IMR-90 (cell line): Measurements from ENCODE around the gene CDKN2B-AS1. TPM values are rescaled to one million over a fixed set of nuclear protein-coding genes. Genes with fewer than 3 reads are reported as not detected.

Source experiments
- ATAC-seq: fragments of 200-7000 bp; cut with Tn5 transposase; 2 replicates; pipeline ENCODE4 v1.9.1; 2020; ENCODE audit warnings: low read depth, mild to moderate bottlenecking, moderate library complexity
- BruUV-seq: library from RNA; stranded (reverse); fragments of 400-500 nt; replicated peaks from 2 replicates; lab custom pipeline; 2021; lab: Mats Ljungman, UMichigan
- CTCF ChIA-PET: fragments of 300-600 bp; formaldehyde crosslinking; extraction: SDS; loops from one replicate; lab custom pipeline; 2021; ENCODE audit warnings: antibody characterized with exemption; lab: Yijun Ruan, JAX
- POLR2A ChIA-PET: fragments of 300-600 bp; sonication (Branson Sonifier 250); formaldehyde crosslinking; loops from one replicate; lab custom pipeline; 2022; ENCODE audit warnings: antibody characterized with exemption; ENCODE audit not compliant: unreplicated experiment; lab: Charles Lee
- DNase-seq: peaks from one replicate; pipeline ENCODE4 v3.0.0; 2013
- H2AFZ ChIP-seq: replicated peaks from 2 replicates; pipeline ENCODE3; 2013; ENCODE audit warnings: low read length, mild to moderate bottlenecking; ENCODE audit not compliant: poor library complexity
- H2AK5ac ChIP-seq: 2 replicates; pipeline ENCODE4 v1.6.1; 2013; ENCODE audit warnings: low read depth, low read length, inconsistent platforms
- H2AK9ac ChIP-seq: replicated peaks from 2 replicates; pipeline ENCODE3; 2013; ENCODE audit warnings: mild to moderate bottlenecking, low read depth, low read length, moderate library complexity; ENCODE audit not compliant: poor library complexity
- H2BK120ac ChIP-seq: 2 replicates; pipeline ENCODE4 v1.6.1; 2013; ENCODE audit warnings: low read depth, low read length, inconsistent platforms
- H2BK15ac ChIP-seq: 3 replicates; pipeline ENCODE4 v1.6.1; 2013; ENCODE audit warnings: low read depth, low read length, inconsistent platforms
- H2BK20ac ChIP-seq: 2 replicates; pipeline ENCODE4 v1.6.1; 2013; ENCODE audit warnings: low read depth, mild to moderate bottlenecking, inconsistent platforms, low read length, moderate library complexity
- H2BK5ac ChIP-seq: 2 replicates; pipeline ENCODE4 v1.6.1; 2013; ENCODE audit warnings: mild to moderate bottlenecking, low read depth, low read length, inconsistent platforms; ENCODE audit not compliant: poor library complexity, severe bottlenecking
- H3K14ac ChIP-seq: replicated peaks from 2 replicates; pipeline ENCODE4 v1.6.1; 2013; ENCODE audit warnings: low read depth, low read length, inconsistent platforms
- H3K18ac ChIP-seq: 2 replicates; pipeline ENCODE4 v1.6.1; 2013; ENCODE audit warnings: low read depth, low read length, control low read depth
- H3K23ac ChIP-seq: 2 replicates; pipeline ENCODE4 v1.6.1; 2013; ENCODE audit warnings: low read depth, low read length, inconsistent platforms
- H3K27ac ChIP-seq: 2 replicates; pipeline ENCODE4 v1.5.1; 2013; ENCODE audit warnings: mild to moderate bottlenecking, control low read depth, low read length; ENCODE audit not compliant: insufficient read depth
- H3K27me3 ChIP-seq: 2 replicates; pipeline ENCODE4 v1.6.1; 2013; ENCODE audit warnings: low read length; ENCODE audit not compliant: control insufficient read depth, insufficient read depth
- H3K36me3 ChIP-seq: 2 replicates; pipeline ENCODE4 v1.6.1; 2013; ENCODE audit warnings: low read length, mixed read lengths; ENCODE audit not compliant: control insufficient read depth, insufficient read depth
- H3K4ac ChIP-seq: 2 replicates; pipeline ENCODE4 v1.6.1; 2013; ENCODE audit warnings: low read depth, low read length, inconsistent platforms
- H3K4me1 ChIP-seq: 2 replicates; pipeline ENCODE4 v1.6.1; 2013; ENCODE audit warnings: low read length, mixed read lengths; ENCODE audit not compliant: control insufficient read depth, insufficient read depth
- H3K4me2 ChIP-seq: 2 replicates; pipeline ENCODE4 v1.6.1; 2013; ENCODE audit warnings: low read depth, mild to moderate bottlenecking, control low read depth, low read length, moderate library complexity
- H3K4me3 ChIP-seq: 2 replicates; pipeline ENCODE4 v1.5.1; 2013; ENCODE audit warnings: low read depth, mild to moderate bottlenecking, control low read depth, low read length, moderate library complexity; ENCODE audit not compliant: insufficient read depth
- H3K56ac ChIP-seq: 2 replicates; pipeline ENCODE4 v1.6.1; 2013; ENCODE audit warnings: low read length, inconsistent platforms; ENCODE audit not compliant: insufficient read depth; ENCODE audit errors: extremely low read depth
- H3K79me1 ChIP-seq, 2 experiments: 2 replicates each; pipeline ENCODE4 v1.6.1; 2013; ENCODE audit warnings: low read length in 2 of 2, inconsistent platforms in 1 of 2, low read depth in 1 of 2
- H3K9ac ChIP-seq: 2 replicates; pipeline ENCODE4 v1.6.1; 2013; ENCODE audit warnings: low read depth, low read length, control low read depth
- H3K9me1 ChIP-seq: 2 replicates; pipeline ENCODE4 v1.6.1; 2013; ENCODE audit warnings: low read length, inconsistent platforms; ENCODE audit not compliant: insufficient read depth
- H3K9me3 ChIP-seq: 2 replicates; pipeline ENCODE4 v1.6.1; 2013; ENCODE audit warnings: low read length; ENCODE audit not compliant: control insufficient read depth, insufficient read depth
- H4K20me1 ChIP-seq: 2 replicates; pipeline ENCODE4 v1.6.1; 2013; ENCODE audit warnings: low read length, inconsistent platforms; ENCODE audit not compliant: insufficient read depth
- H4K5ac ChIP-seq: 2 replicates; pipeline ENCODE4 v1.6.1; 2013; ENCODE audit warnings: mild to moderate bottlenecking, low read depth, low read length, control low read depth
- H4K8ac ChIP-seq, 2 experiments: 2 replicates each; pipeline ENCODE4 v1.6.1; 2013; ENCODE audit warnings: low read depth in 2 of 2, low read length in 2 of 2, control low read depth in 1 of 2, inconsistent platforms in 1 of 2
- H4K91ac ChIP-seq: 2 replicates; pipeline ENCODE4 v1.6.1; 2013; ENCODE audit warnings: low read depth, low read length, inconsistent platforms; ENCODE audit not compliant: insufficient read depth
- BHLHE40 ChIP-seq: fragments of 150-350 bp; IDR thresholded peaks from 2 replicates; pipeline ENCODE4 v1.6.1; 2016; ENCODE audit warnings: mild to moderate bottlenecking, low read depth, low read length
- MAFK ChIP-seq: IDR thresholded peaks from 2 replicates; pipeline ENCODE4 v1.6.1; 2012; ENCODE audit warnings: low read depth, low read length, improper control_type of control experiment
- MAZ ChIP-seq: IDR thresholded peaks from 2 replicates; pipeline ENCODE4 v1.6.1; 2012; ENCODE audit warnings: low read depth, mild to moderate bottlenecking, low read length, improper control_type of control experiment, moderate library complexity, borderline replicate concordance
- RCOR1 ChIP-seq: IDR thresholded peaks from 2 replicates; pipeline ENCODE4 v1.6.1; 2012; ENCODE audit warnings: mild to moderate bottlenecking, low read length, improper control_type of control experiment; ENCODE audit not compliant: insufficient replicate concordance
- SMC3 ChIP-seq: fragments of 150-350 bp; IDR thresholded peaks from 2 replicates; pipeline ENCODE4 v1.6.1; 2016; ENCODE audit warnings: low read depth, mild to moderate bottlenecking, antibody characterized with exemption, low read length, moderate library complexity
- dilution Hi-C: fragments of 300-500 bp; cut with HindIII; formaldehyde crosslinking; loops from one replicate; pipeline ENCODE4 v1.14.3; 2018; ENCODE audit warnings: low sequenced_read_pairs; ENCODE audit not compliant: unreplicated experiment
- in situ Hi-C: fragments of 300-500 bp; cut with MboI; formaldehyde crosslinking; loops from 3 replicates; pipeline ENCODE4 v1.14.3; 2019; ENCODE audit warnings: low sequenced_read_pairs, inconsistent platforms, mixed read lengths
- intact Hi-C: fragments of 100-400 bp; cut with micrococcal nuclease; formaldehyde crosslinking; loops from 2 replicates; pipeline ENCODE4 v1.10.0; 2022
- polyA plus RNA-seq, 3 experiments: library from polyadenylated mRNA; depleted of rRNA; stranded (reverse); fragments of >200 nt; gene quantifications; 2 replicates each; pipeline ENCODE4 v1.2.3, GENCODE V29; 2012; ENCODE audit warnings: low replicate concordance in 1 of 3
- total RNA-seq: library from RNA; depleted of rRNA; stranded (reverse); fragments of >200 nt; gene quantifications from 2 replicates; pipeline ENCODE4 v1.2.3, GENCODE V29; 2012

CDKN2B-AS1 gene
- total and polyA plus RNA-seq, 2 of the 4 experiments (the other 2 are of a cell fraction), result 1.0 to 1.1 TPM

- no peak overlapping the region for H2AK5ac ChIP-seq
- no peak overlapping the region for H3K27ac ChIP-seq
- H3K4me2 ChIP-seq, result no peak overlapping the region
These were observed 50.8 kb downstream of the CDKN2B-AS1 start for GRCh38 chr9:22045423-22045822.

More at GRCh38 chr9:22045423-22045822, 50.8 kb downstream of the CDKN2B-AS1 start:
- no peak overlapping the region for H2BK20ac ChIP-seq
- no peak overlapping the region for H2BK5ac ChIP-seq
- H3K4me3 ChIP-seq, result no peak overlapping the region
- dilution Hi-C loops (no loop called here), in situ Hi-C loops (no loop called here), intact Hi-C loops (no loop called here)
- no peak overlapping the region for H3K4ac ChIP-seq
- TF ChIP-seq RCOR1 (no peak), SMC3 (no peak), MAFK (no peak), MAZ (no peak), BHLHE40 (no peak)
- no peak overlapping the region for H3K23ac ChIP-seq
- H2AFZ ChIP-seq, result no peak overlapping the region
- H3K9ac ChIP-seq, result no peak overlapping the region
- no peaks in the 10 kb centered on the region for H3K36me3 ChIP-seq
- H3K27me3 ChIP-seq, result no peaks in the 10 kb centered on the region
- no peak overlapping the region for H4K8ac ChIP-seq
- H3K56ac ChIP-seq, result no peak overlapping the region
- H3K9me1 ChIP-seq, result peaks cover 1% of the 10 kb centered on the region; the same call in 1 of the 2 replicates
- H2AK9ac ChIP-seq, result no peak overlapping the region
- peaks cover 4% of the 10 kb centered on the region for H3K4me1 ChIP-seq
- no peak for DNase-seq
- ChIA-PET CTCF (no interaction called here), POLR2A (interaction anchor here (0.6 kb wide), 1 partner anchor 216 kb away, joined by 4 read pairs; no protein-coding TSS in a partner anchor)
- H2BK120ac ChIP-seq, result no peak overlapping the region
- no peaks in the 10 kb centered on the region for H3K79me1 ChIP-seq
- H3K14ac ChIP-seq, result no peak overlapping the region
- no peaks in the 10 kb centered on the region for H3K9me3 ChIP-seq
- no peak overlapping the region for H4K91ac ChIP-seq
- H4K5ac ChIP-seq, result no peak overlapping the region
- no peak overlapping the region for H2BK15ac ChIP-seq
- no TSS peak for BruUV-seq
- no peak for ATAC-seq
- no peaks in the 10 kb centered on the region for H4K20me1 ChIP-seq
- H3K18ac ChIP-seq, result no peak overlapping the region
